ENCODE data around the gene PODN.

Gene PODN

GRCh38 chr1:53131590-53131938 lies 69.6 kb downstream of the PODN start:
- no peak for DNase-seq (ENCODE audit: low spot score)

- no peak for DNase-seq (ENCODE audit: low spot score)
Measured at GRCh38 chr1:53132176-53132575, 70.2 kb downstream of the PODN start.

GRCh38 chr1:53133261-53134041 lies 71.4 kb downstream of the PODN start:
- DNase-seq (ENCODE audit: low spot score): no peak

- no peak for DNase-seq (ENCODE audit: low spot score)
Measured at GRCh38 chr1:53134042-53134485, 72.1 kb downstream of the PODN start.
